Hematopoietic multipotent progenitor cell treated with erythropoietin and hydrocortisone succinate and interleukin-3 and kit ligand, for 15 days (in vitro differentiated cells): ENCODE data around the gene TEX44.
A peak's percentile ranks its signal among the peaks of the same experiment; 100 is the strongest.

Experiments
- DNase-seq: peaks from one replicate; pipeline ENCODE4 v3.0.0-alpha.2; 2015; ENCODE audit warnings: low spot score

The TEX44 gene

GRCh38 chr2:231605607-231606091 lies 13.0 kb downstream of the TEX44 start:
- no peak for DNase-seq

GRCh38 chr2:231606941-231607340 lies 14.3 kb downstream of the TEX44 start:
- no peak for DNase-seq

GRCh38 chr2:231611273-231612108 lies 18.8 kb downstream of the TEX44 start:
- peak; percentile 71 for DNase-seq

- DNase-seq, result no peak
Measured at GRCh38 chr2:231612109-231612455, 19.4 kb downstream of the TEX44 start.

GRCh38 chr2:231612456-231613330 lies 20.0 kb downstream of the TEX44 start:
- DNase-seq, result peak; percentile 84

- DNase-seq, result no peak
Measured at GRCh38 chr2:231613331-231613662, 20.6 kb downstream of the TEX44 start.

- DNase-seq, result no peak
Measured at GRCh38 chr2:231613663-231614558, 21.2 kb downstream of the TEX44 start.

GRCh38 chr2:231614559-231615057 lies 21.9 kb downstream of the TEX44 start:
- DNase-seq, result no peak

GRCh38 chr2:231615058-231615671 lies 22.5 kb downstream of the TEX44 start:
- no peak for DNase-seq

- no peak for DNase-seq
Measured at GRCh38 chr2:231616296-231616695, 23.6 kb downstream of the TEX44 start.

GRCh38 chr2:231617059-231617926 lies 24.6 kb downstream of the TEX44 start:
- no peak for DNase-seq

GRCh38 chr2:231621051-231621879 lies 28.6 kb downstream of the TEX44 start:
- DNase-seq, result no peak

- no peak for DNase-seq
Measured at GRCh38 chr2:231622963-231623362, 30.3 kb downstream of the TEX44 start.

GRCh38 chr2:231626449-231626848 lies 33.8 kb downstream of the TEX44 start:
- DNase-seq, result no peak

GRCh38 chr2:231627384-231628120 lies 34.9 kb downstream of the TEX44 start:
- no peak for DNase-seq

- DNase-seq, result no peak
Measured at GRCh38 chr2:231632559-231633142, 40.0 kb downstream of the TEX44 start.

GRCh38 chr2:231633241-231633976 lies 40.7 kb downstream of the TEX44 start:
- DNase-seq, result no peak

- no peak for DNase-seq
Measured at GRCh38 chr2:231634412-231634811, 41.7 kb downstream of the TEX44 start.
